NCI-H2227 (cell line): ENCODE data around the gene UNC50.
A peak's percentile ranks its signal among the peaks of the same experiment; 100 is the strongest.

ENCODE experiments used
- DNase-seq: peaks from one replicate; lab custom pipeline; 2025; ENCODE audit not compliant: unreplicated experiment; lab: John Stamatoyannopoulos, UW

Gene UNC50

DNA sequence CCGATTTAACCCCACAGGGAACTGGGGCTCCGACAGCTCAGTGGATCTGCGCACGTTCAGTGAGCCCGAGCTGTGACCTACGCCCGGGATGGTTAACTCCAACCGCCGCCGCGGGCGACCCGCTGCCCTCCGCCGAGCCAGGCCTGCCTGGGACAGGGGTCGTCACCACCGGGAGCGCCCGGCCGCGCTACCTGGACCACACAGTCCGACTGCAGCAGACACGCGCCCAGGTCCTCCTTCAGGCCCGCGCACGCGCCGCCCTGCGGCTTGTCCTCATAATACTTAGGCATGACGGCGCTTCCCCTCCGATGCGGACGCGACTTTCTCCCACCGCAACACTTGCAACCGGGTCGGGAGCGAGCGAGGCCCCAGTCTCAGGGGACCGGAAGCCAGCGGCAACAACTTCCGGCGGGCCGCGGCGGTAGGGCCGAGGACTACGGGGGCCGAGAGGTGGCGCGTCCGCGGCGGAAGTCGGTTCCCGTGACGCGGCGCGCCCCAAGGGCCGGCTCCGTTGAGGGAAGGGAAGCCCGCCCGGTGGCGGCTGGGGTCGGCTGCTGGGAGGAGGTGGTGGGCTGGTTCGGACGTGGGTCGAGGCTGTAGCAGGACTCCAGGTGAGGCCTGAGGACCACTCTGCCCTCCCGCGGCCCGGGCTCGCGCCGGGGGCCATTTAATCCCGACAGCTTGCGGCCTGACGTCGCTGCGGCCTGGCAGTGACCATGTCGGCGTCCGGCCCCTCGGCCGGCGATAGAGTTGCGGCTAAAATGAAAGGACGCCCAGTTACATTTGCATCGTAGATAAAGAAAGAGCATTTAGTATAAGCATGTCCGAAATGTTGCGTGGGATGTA, at the start of gene UNC50, which contains the start of gene COA5:
UNC50 (plus strand) TSS at position 474 of the 846 bp plus-strand sequence. CDS start 1,171 bp downstream, outside the sequence.
COA5 (minus strand) TSS at position 397 of the 846 bp plus-strand sequence; CDS start at position 290, 107 bp downstream.
- peak; percentile 94 for DNase-seq

- no peak for DNase-seq
Measured at GRCh38 chr2:98558852-98559530, 49.4 kb upstream of the UNC50 start.

DNA sequence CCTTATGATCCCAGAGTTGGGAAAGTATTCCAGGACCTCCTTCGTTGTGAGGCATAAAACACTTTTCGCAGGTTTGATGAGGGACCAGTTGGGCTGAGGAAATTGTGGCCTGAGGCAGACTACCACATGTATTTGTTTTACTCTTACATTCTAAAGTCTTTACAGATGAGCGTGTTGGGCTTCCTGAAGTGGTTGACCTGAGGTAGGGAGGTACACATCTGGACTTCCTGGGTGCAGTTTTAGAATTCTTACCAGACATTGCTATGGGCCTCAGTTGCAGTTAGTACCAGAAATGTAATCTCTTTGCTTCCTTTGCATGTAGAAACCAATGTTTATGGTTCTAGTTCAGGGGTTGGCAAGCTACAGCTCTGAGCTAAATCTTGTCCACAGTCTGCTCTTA, 48.8 kb upstream of the UNC50 start:
- DNase-seq, result no peak

DNA sequence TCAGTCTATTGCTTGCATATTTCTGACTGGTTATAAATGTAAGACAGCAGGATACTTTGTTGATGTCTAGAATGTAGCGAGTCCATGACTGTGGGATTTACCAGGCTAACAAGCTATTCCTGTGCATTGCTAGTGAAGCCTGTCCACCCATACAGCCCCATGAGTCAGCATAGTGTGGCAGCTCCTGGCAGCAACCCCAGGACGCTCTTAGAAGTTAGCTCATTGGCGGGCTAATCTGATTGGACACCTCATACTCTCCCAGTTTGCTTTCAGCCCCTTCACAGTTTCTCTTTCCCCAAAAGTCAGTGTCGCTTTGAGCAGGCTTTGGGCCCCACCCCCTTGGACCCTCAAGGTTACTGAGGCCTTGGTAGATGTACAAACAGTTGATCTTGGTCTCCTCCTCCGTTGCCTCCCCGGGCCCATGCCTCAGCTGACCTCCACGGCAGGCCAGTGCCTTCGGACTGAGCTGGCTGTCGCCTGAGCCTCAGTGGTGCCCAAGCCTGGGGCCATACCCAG, 48.1 kb upstream of the UNC50 start:
- no peak for DNase-seq

DNA sequence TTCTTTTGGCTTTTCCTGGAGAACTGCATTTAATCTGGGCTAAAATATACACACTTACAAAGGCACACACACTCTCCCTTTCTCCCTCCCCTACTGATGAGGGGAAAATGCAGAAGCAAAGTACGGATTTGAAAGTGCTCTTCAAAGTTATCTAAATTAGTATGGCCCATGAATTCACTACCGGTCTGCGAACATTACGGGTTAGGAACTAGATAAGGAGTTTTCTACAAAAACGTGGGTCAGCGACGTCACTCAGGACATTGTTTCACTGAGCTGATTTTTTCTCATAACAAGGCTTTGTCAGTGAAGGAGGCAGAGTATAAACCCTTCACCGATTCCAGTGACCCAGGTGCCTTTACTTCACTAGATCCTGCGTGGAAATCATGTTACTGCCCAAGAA, 47.4 kb upstream of the UNC50 start:
- DNase-seq, result no peak

DNA sequence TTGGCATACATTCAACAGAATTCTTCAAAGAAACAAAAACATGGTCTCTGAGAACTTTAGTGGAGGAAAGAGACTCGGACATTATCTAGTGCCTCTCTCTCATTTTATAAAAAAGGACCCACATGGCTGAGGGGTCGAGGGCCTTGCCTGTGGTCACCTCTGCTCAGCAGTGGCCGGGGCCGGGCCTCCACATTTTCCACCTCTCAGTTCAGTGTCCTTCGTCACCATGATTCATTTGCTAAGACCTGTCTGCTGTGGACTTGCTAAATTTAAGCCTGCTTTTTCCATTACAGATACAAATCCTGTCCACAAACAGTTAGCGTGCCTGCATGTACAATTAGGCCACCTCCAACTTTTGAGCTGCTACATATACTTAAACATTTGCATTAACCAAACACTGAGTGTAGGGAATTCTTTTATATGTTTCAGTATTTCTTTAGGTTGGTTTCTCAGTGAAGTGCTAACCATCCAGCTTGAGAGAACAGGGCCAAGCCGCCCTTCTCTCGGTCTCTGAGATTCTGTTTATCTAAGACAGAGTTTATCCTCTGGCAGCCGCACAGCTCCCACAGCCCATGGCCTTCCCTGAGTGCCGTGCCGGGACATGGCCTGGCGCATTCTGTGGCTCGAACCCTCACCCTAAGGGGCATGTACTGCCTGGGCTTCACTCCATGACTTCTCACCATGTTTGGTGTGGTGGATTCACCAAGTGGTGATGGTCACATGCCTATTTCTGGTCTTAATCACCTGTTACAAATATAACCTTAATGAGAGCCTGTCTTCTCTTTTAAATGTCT, 46.3 kb upstream of the UNC50 start:
- DNase-seq, result no peak

DNA sequence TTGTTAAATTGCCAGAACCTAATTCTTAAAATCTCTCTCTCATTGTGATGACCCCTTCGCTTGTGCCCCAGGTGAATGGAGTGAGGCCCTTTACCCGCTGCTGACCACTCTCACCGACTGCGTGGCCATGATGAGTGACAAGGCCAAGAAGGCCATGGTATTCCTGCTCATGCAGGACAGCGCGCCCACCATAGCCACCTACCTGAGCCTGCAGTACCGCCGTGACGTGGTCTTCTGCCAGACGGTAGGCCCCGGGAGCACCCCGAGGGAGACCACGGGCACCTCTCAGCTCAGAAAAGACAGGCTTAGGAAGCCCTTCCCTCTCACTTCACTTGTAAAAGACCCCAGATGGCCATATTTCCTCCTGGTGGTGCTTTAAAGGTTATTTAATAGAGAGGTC, 45.0 kb upstream of the UNC50 start:
- DNase-seq, result no peak

DNA sequence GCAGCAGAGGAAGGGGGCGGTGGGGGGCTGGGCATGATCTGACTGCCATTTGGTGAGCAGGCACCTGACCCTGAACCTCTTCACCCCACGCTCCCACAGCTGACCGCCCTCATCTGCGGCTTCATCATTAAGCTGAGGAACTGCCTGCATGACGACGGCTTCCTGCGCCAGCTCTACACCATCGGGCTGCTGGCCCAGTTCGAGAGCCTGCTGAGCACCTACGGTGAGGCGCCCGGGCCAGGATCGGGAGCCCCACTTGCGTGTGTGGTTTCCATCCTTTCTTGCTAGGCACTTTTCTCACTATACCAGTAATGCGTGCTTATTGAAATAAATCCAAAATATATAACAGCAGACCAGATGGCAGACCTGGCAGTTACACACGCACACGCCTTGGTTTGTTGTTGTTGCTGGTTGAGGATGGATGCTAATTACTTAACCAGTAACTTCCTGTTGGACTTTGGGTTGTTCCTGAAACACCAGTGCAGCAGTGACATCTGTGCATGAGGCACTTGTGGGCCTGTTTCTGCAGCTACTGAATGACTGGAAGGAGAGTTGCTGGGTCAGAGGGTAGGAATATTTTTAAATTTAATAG, 43.8 kb upstream of the UNC50 start:
- no peak for DNase-seq

- no peak for DNase-seq
Measured at GRCh38 chr2:98565286-98565860, 43.0 kb upstream of the UNC50 start.

DNA sequence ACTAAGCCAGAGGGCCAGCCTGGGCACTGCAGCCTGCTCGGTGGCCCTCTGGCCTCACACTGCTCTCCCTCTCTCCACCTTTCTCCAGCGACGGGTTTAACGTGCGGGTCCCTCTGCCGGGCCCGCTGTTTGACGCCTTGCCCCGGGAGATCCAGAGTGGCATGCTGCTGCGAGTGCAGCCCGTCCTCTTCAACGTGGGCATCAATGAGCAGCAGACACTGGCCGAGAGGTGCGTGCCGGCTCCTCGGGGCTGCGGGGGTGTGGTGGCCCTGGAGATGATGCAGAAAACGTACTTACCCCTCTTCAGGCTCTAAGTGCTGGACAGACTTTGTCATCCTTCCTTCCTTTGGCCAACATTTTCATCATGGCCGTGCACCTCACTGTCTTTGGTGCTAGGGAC, 42.4 kb upstream of the UNC50 start:
- no peak for DNase-seq

GRCh38 chr2:98568161-98568956, 40.0 kb upstream of the UNC50 start:
- DNase-seq, result no peak

GRCh38 chr2:98569197-98569793, 39.1 kb upstream of the UNC50 start:
- peak; percentile 40 for DNase-seq

DNA sequence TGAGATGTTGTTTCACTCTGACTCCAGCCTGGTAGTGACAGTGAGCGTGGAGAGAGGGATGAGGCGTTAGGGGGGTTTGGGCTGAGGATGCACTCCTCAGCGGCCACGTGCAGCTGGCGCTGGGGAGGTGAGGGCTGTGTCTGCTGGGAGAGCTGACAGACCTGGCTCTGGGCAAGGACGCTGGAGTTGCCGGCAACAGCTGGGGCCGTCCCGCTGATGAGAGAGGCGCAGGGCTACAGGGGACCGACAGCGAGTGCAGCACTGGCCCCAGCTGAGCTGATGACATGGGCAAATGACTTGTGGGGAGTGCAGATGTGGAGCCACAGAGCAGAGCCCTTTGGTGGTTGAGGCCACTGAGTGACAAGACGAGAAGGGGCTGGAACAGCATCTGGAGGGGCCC, 38.5 kb upstream of the UNC50 start:
- no peak for DNase-seq

- no peak for DNase-seq
Measured at GRCh38 chr2:98570356-98570755, 38.0 kb upstream of the UNC50 start.

- DNase-seq, result no peak
Measured at GRCh38 chr2:98571121-98571701, 37.2 kb upstream of the UNC50 start.

- DNase-seq, result no peak
Measured at GRCh38 chr2:98571796-98572195, 36.6 kb upstream of the UNC50 start.

DNA sequence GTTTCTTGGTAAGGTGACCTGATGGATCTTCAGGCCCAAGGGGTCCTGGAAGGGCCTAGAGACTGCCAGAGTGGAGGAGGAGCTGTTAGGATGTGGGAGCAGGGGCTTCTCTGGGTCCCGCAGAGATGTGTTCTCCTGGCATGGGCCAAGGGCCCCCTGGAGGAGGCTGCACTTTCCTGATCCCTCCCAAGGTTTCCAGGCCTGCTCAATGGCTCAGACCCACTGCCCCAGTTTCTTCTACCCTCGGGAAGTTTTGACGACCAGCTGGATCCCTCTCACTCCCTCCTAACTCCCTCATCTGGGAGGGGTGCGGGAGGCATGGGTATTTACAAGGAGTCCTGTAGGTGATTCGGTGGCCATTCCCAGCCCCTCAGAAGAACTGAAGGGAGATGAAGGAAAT, 36.2 kb upstream of the UNC50 start:
- no peak for DNase-seq

- DNase-seq, result no peak
Measured at GRCh38 chr2:98572676-98573075, 35.7 kb upstream of the UNC50 start.

DNA sequence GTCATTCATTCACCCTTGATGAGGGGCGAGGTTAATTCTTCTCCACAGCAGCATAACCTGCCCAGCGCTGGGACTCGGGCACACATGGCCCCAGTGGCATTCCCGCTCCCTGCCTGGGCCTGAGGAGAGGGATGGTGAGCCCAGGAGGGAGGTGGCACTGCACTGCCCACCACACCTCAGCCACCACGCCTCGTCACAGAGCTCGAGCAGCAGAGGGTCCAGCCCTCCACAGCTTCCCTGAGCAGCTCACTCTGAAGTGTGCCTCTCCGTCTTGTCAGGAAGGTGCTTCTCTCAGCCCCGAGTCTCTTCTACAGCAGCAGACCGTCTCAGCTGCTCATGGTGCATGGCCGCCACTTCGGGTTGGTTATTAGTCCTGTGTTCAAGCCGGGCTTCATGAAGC, 35.0 kb upstream of the UNC50 start:
- DNase-seq, result no peak
